IPS-18c (cell line): ENCODE data around the gene TSPY1.
"Not testable (repeated sequence)": the region's sequence is repeated elsewhere in the genome, so short reads cannot be mapped to it uniquely, and the experiment has no call there.

Experiments used
- H3K4me3 ChIP-seq: 2 replicates; pipeline ENCODE4 v1.7.0; 2013; ENCODE audit warnings: low read depth, mild to moderate bottlenecking, low read length, moderate library complexity; ENCODE audit not compliant: insufficient read depth
- H3K9me3 ChIP-seq: one replicate; pipeline ENCODE4 v1.6.1; 2013; ENCODE audit warnings: mild to moderate bottlenecking, low read length, moderate library complexity; ENCODE audit not compliant: control insufficient read depth, insufficient read depth

TSPY1 gene

GRCh38 chrY:9466655-9467054 lies at the start of gene TSPY1:
Gene TSPY1 (plus strand): TSS chrY:9466955. CDS start chrY:9467001, 46 bp downstream.
- not testable (repeated sequence) for H3K9me3 ChIP-seq, H3K4me3 ChIP-seq

- H3K4me3 ChIP-seq, H3K9me3 ChIP-seq: not testable (repeated sequence)
Measured at GRCh38 chrY:9486967-9487366, 20.2 kb downstream of the TSPY1 start, which contains the start of gene TSPY9. Gene TSPY9 (plus strand): TSS chrY:9487267. CDS start chrY:9487313, 46 bp downstream.

- H3K9me3 ChIP-seq, H3K4me3 ChIP-seq: not testable (repeated sequence)
Measured at GRCh38 chrY:9504396-9504795, 37.6 kb downstream of the TSPY1 start.

- H3K4me3 ChIP-seq, H3K9me3 ChIP-seq: not testable (repeated sequence)
Measured at GRCh38 chrY:9516287-9516686, 49.5 kb downstream of the TSPY1 start.
